CMK (cell line): ENCODE data around the gene HERC4.

Source experiments
- DNase-seq: peaks from one replicate; pipeline ENCODE4 v3.0.0-alpha.2; 2010; ENCODE audit warnings: low read depth

HERC4 gene, protein sequence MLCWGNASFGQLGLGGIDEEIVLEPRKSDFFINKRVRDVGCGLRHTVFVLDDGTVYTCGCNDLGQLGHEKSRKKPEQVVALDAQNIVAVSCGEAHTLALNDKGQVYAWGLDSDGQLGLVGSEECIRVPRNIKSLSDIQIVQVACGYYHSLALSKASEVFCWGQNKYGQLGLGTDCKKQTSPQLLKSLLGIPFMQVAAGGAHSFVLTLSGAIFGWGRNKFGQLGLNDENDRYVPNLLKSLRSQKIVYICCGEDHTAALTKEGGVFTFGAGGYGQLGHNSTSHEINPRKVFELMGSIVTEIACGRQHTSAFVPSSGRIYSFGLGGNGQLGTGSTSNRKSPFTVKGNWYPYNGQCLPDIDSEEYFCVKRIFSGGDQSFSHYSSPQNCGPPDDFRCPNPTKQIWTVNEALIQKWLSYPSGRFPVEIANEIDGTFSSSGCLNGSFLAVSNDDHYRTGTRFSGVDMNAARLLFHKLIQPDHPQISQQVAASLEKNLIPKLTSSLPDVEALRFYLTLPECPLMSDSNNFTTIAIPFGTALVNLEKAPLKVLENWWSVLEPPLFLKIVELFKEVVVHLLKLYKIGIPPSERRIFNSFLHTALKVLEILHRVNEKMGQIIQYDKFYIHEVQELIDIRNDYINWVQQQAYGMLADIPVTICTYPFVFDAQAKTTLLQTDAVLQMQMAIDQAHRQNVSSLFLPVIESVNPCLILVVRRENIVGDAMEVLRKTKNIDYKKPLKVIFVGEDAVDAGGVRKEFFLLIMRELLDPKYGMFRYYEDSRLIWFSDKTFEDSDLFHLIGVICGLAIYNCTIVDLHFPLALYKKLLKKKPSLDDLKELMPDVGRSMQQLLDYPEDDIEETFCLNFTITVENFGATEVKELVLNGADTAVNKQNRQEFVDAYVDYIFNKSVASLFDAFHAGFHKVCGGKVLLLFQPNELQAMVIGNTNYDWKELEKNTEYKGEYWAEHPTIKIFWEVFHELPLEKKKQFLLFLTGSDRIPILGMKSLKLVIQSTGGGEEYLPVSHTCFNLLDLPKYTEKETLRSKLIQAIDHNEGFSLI

GRCh38 chr10:68074775-68075549 is at the start of gene HERC4:
TSS of gene HERC4 (minus strand) at chr10:68075283. CDS start at chr10:68073108, 2,175 bp downstream.
- DNase-seq: peak; percentile 73

GRCh38 chr10:68124718-68125117 is 49.6 kb upstream of the HERC4 start:
- DNase-seq: no peak

DNA sequence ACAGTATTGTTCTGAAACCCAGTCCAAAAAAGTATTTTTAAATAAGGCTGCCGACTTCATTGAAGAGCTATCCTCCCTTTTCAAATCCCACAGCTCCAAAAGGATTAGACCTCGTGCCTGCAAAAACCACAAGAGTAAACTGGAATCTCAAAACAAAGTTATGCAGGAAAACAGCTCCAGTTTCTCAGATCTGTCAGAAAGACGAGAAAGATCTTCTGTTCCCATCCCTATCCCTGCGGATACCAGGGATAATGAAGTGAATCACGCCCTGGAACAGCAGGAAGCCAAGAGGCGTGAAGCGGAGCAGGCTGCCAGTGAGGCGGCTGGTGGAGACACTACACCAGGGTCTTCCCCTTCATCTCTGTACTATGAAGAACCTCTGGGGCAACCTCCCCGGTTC is 46.8 kb upstream of the HERC4 start:
- no peak for DNase-seq

DNA sequence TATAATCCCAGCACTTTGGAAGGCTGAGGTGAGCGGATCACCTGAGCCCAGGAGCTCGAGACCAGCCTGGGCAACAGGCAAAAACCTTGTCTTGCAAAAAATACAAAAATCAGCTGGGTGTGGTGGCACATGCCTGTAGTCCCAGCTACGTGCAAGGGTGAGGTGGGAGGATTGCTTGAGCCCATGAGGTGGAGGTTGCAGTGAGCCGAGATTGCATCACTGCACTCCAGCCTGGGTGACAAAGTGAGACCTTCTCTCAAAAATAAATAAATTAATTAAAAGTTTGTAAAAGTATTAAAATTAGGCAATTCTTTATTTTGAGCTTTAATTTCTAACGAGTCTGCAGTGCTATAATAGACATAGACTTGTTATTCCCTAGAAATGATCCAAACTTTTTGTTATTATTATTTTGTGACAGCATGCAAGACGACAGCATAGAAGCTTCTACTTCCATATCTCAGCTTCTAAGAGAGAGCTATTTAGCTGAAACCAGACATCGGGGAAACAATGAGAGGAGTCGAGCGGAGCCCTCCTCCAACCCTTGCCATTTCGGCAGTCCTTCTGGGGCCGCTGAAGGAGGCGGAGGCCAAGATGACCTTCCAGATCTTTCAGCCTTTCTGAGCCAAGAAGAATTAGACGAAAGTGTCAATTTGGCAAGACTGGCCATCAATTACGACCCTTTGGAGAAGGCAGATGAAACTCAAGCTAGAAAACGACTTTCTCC is 46.1 kb upstream of the HERC4 start:
- DNase-seq: no peak

GRCh38 chr10:68118657-68119056 is 43.6 kb upstream of the HERC4 start:
- DNase-seq: no peak

DNA sequence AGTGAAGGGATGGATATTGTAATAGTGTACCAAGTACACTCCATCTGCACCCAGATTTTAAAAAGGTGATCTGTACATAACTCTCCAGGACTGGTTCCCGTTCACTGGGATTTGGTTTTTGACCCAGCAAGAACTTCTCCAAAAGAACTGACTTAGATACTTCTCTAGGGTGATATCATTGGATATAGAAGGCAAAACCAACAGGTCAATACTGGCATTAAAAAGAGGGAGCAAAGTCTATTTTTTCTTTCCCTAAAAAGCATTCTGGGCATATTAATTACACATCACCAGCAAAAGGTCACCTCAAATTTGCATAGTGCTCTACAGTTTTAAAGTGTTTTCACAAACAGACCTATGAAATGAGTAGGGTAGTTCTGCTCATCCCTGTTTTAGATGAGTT is 37.8 kb upstream of the HERC4 start:
- DNase-seq: no peak

GRCh38 chr10:68111584-68111983 is 36.5 kb upstream of the HERC4 start:
- no peak for DNase-seq

- DNase-seq: no peak
Measured at GRCh38 chr10:68110027-68110426, 34.9 kb upstream of the HERC4 start.

DNA sequence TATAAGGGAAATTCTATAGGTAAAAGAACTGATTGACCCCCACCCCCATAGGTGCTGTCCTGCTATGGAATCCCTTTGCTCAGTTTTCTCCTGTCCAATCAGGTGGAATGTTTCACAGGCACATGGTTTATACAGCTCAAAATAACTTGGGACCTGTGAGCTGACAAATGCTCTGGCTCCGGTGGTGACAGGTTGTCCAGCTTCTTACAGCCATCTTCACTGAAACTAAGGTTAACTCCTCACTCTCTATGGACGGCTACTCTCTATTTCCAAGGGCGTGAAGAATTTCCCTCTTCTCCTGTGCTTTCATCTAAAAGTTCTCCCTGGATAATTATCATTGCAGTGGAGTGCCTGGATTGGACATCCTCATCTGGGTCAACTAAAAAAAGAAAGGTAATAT is 34.2 kb upstream of the HERC4 start, which contains the start of gene MYPN:
Gene MYPN (plus strand): TSS at position 158 of the 400 bp plus-strand sequence. CDS start 11,951 bp downstream, outside the sequence.
- DNase-seq: no peak

GRCh38 chr10:68108653-68109052 is 33.6 kb upstream of the HERC4 start:
- no peak for DNase-seq

DNA sequence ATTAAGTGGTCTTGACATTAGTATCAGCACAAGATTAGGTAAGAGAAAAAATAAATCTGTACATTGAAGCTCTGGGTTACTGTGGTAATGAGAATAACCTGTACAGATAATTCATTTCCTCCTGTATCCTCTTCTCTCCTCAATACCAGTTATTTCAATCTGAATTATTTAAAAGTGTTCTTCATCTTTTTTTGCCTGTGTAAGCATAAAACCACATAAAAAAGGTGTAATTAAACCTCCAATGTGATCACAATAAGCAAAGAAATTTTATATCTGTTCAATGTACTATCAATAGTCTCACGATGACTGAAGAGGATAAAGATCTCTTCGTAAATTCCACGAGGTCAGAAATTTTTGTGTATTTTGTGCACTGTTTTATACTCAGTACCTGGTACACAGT is 33.0 kb upstream of the HERC4 start:
- no peak for DNase-seq

GRCh38 chr10:68107651-68108050 is 32.6 kb upstream of the HERC4 start:
- no peak for DNase-seq

GRCh38 chr10:68106656-68107055 is 31.6 kb upstream of the HERC4 start:
- DNase-seq: no peak

GRCh38 chr10:68105820-68106219 is 30.7 kb upstream of the HERC4 start:
- no peak for DNase-seq

- DNase-seq: no peak
Measured at GRCh38 chr10:68103901-68104300, 28.8 kb upstream of the HERC4 start.

DNA sequence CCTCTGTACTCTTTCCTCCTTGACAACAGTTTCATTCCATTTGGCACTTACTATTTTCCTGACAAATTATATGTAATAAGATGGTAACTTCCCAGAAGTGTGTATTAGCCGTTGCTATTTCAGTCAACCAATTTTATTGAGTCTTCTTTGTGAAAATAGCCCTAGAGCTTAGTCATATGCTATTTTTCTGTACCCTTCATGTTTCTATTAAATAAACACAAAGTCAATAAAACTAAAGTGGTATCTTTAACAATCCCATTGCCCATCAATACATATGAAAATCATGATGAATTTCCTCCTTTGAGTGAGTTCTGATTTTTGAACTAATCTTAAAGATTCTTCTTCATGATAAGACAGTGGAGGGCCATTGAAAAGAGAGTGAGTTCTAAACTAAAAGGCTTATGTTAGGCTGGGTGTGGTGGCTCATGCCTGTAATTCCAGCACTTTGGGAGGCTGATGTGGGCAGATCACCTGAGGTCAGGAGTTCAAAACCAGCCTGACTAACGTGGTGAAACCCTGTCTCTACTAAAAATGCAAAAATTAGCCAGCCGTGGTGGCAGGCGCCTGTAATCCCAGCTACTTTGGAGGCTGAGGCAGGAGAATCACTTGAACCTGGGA is 28.3 kb upstream of the HERC4 start:
- no peak for DNase-seq

- DNase-seq: no peak
Measured at GRCh38 chr10:68101066-68101465, 26.0 kb upstream of the HERC4 start.

- DNase-seq: no peak
Measured at GRCh38 chr10:68099736-68100135, 24.7 kb upstream of the HERC4 start.

GRCh38 chr10:68096913-68097516 is 21.9 kb upstream of the HERC4 start:
- DNase-seq: no peak

GRCh38 chr10:68095153-68095552 is 20.1 kb upstream of the HERC4 start:
- no peak for DNase-seq
